ENCODE data around the gene STK39. TPM values are rescaled to one million over a fixed set of nuclear protein-coding genes. Genes with fewer than 3 reads are reported as not detected.
A peak's percentile ranks its signal among the peaks of the same experiment; 100 is the strongest.

The STK39 gene
- total RNA-seq, 1 experiment from 2014 or later: 22.1 TPM

- no peaks in the 10 kb centered on the region for H3K9me3 ChIP-seq (ENCODE audit: control insufficient read depth, low read depth, low read length)
- H2AFZ ChIP-seq (ENCODE audit: low read length): no peak overlapping the region
- WGBS (ENCODE audit: extremely low coverage, insufficient read length, low lambda C conversion rate): no CpG with 5 or more reads among the region's 10 CpGs
- Mint-ChIP-seq H3K36me3 (ENCODE audit: insufficient read depth in 1 of 3, low read depth in 3 of 3) (peaks cover 4 to 12% (median 11%) of the 10 kb centered on the region in 3 experiments), H3K27me3 (ENCODE audit: low read depth) (no peaks in the 10 kb centered on the region), H3K9me3 (no peaks in the 10 kb centered on the region), H3K4me1 (peaks cover 4 to 7% of the 10 kb centered on the region in 2 experiments), H3K27ac (no peak overlapping the region), H3K4me3 (no peak overlapping the region)
- H3K14ac ChIP-seq (ENCODE audit: insufficient read depth, low read length): no peak overlapping the region
- no peak overlapping the region for H4K5ac ChIP-seq (ENCODE audit: insufficient read length, low read depth, low read length)
- no peaks in the 10 kb centered on the region for H3K23me2 ChIP-seq (ENCODE audit: insufficient read length, low read depth, low read length, poor library complexity, severe bottlenecking)
- no peak overlapping the region for H2BK120ac ChIP-seq (ENCODE audit: low read depth, low read length, poor library complexity, severe bottlenecking)
- H3K18ac ChIP-seq (ENCODE audit: insufficient read length, low read depth, low read length): no peak overlapping the region
- H2BK12ac ChIP-seq (ENCODE audit: insufficient read length, low read depth, low read length): no peak overlapping the region
- no peak overlapping the region for H2AK5ac ChIP-seq (ENCODE audit: insufficient read length, low read length)
- no peaks in the 10 kb centered on the region for H3K27me3 ChIP-seq (ENCODE audit: insufficient read depth, low read length)
- H2BK20ac ChIP-seq (ENCODE audit: low read depth, low read length, poor library complexity, severe bottlenecking): no peak overlapping the region
- H2BK5ac ChIP-seq (ENCODE audit: insufficient read length, low read length): no peak overlapping the region
- H4K91ac ChIP-seq (ENCODE audit: insufficient read length, low read depth, low read length): no peak overlapping the region
- no peaks in the 10 kb centered on the region for H4K20me1 ChIP-seq (ENCODE audit: control insufficient read depth, insufficient read depth, insufficient read length)
- H3T11ph ChIP-seq (ENCODE audit: low read length): no peak overlapping the region
- no peaks in the 10 kb centered on the region for H3K79me1 ChIP-seq (ENCODE audit: insufficient read depth, low read depth, low read length, poor library complexity, severe bottlenecking)
- H3K4me2 ChIP-seq (ENCODE audit: insufficient read depth, insufficient read length, low read length): no peak overlapping the region
- H3K9ac ChIP-seq (ENCODE audit: extremely low read depth, insufficient read length, low read length): no peak overlapping the region
- no peaks in the 10 kb centered on the region for H3K79me2 ChIP-seq (ENCODE audit: insufficient read depth, low read length)
- no peak for DNase-seq
- H2BK15ac ChIP-seq (ENCODE audit: low read depth, low read length): no peak overlapping the region
- no peak overlapping the region for H3K4ac ChIP-seq (ENCODE audit: low read depth, low read length)
- no peaks in the 10 kb centered on the region for H3K4me1 ChIP-seq (ENCODE audit: insufficient read depth, low read length)
- no peak overlapping the region for H4K8ac ChIP-seq (replicated peaks; ENCODE audit: insufficient read length, low read depth, low read length)
- TF ChIP-seq CTCF (conservative IDR thresholded peaks at IDR 0.05): peak; percentile 88
- no peak overlapping the region for H3K27ac ChIP-seq (ENCODE audit: insufficient read length, low read depth, low read length)
- no peak overlapping the region for H3K23ac ChIP-seq (ENCODE audit: insufficient read length, low read depth, low read length)
- H3K56ac ChIP-seq (ENCODE audit: insufficient read length, low read depth, low read length): no peak overlapping the region
These were observed 128.5 kb downstream of the STK39 start for GRCh38 chr2:168118733-168119514.
